Ovary (tissue), 9 donors: ENCODE data around the gene DACT1. TPM values are rescaled to one million over a fixed set of nuclear protein-coding genes. Genes with fewer than 3 reads are reported as not detected.

ENCODE experiments used
- DNase-seq, 5 donors: peaks; one replicate each; pipeline ENCODE4 v3.0.0-alpha.2; 2019 to 2020
- H3K27ac ChIP-seq, 2 donors: fragments of 200-600 bp; one replicate each; pipeline versions ENCODE4 v1.5.1 to v1.8.0; 2019 to 2022
- H3K27me3 ChIP-seq: fragments of 200-600 bp; one replicate; pipeline ENCODE4 v1.8.0; 2022
- H3K36me3 ChIP-seq: fragments of 200-600 bp; sonication (generic); one replicate; pipeline ENCODE4 v1.5.1; 2019
- H3K4me1 ChIP-seq: one replicate; pipeline ENCODE4 v1.8.1; 2013; ENCODE audit warnings: mild to moderate bottlenecking, moderate library complexity; ENCODE audit not compliant: insufficient read depth
- H3K4me3 ChIP-seq: fragments of 200-600 bp; sonication (generic); one replicate; pipeline ENCODE4 v1.5.1; 2017
- H3K9me3 ChIP-seq, 2 donors: fragments of 200-600 bp in 1 of 2; sonication (generic) in 1 of 2; one replicate each; pipeline versions ENCODE4 v1.5.1 to v1.8.1; 2013 to 2019; ENCODE audit warnings: mild to moderate bottlenecking in 1 of 2, moderate library complexity in 1 of 2
- EP300 ChIP-seq: sonication (generic); formaldehyde crosslinking; IDR thresholded peaks from one replicate; pipeline ENCODE4 v1.6.1; 2017; ENCODE audit warnings: antibody characterized with exemption
- POLR2A ChIP-seq: fragments of 450-650 bp; IDR thresholded peaks from one replicate; pipeline ENCODE4 v1.6.1; 2017; ENCODE audit warnings: antibody characterized with exemption, mild to moderate bottlenecking, moderate library complexity
- WGBS, 3 donors: extraction: QIAGEN DNeasy Blood & Tissue Kit in 1 of 3; methylation state at CpG; one replicate each; pipeline versions ENCODE4 v1.1.5 to v1.1.7; 2013 to 2017; 5-methylcytosine and 5-hydroxymethylcytosine counted together
- intact Hi-C, 4 donors: fragments of 100-400 bp; cut with DNase I; formaldehyde crosslinking; loops; one replicate each; pipeline versions ENCODE4 v1.11.0 to v1.15.1; 2022 to 2023
- polyA plus RNA-seq, 2 donors: library from polyadenylated mRNA; stranded (reverse); fragments of 200-250 nt in 1 of 2; fragments of 350-450 nt in 1 of 2; fragmentation: Illumina TruSeq in 1 of 2; extraction: RNeasy Lipid Tissue Mini Kit (QIAGEN cat#74804) in 1 of 2; gene quantifications; one replicate each; pipeline ENCODE4 v1.2.3, GENCODE V29; 2013 to 2014
- total RNA-seq, 7 donors: library from RNA; depleted of rRNA in 2 of 7; stranded (reverse); fragments of >200 nt in 2 of 7; fragmentation: NEBNext Ultra II Directional in 3 of 7; extraction: Animal tissue kit (Norgen Biotek cat#: 25700) in 3 of 7; gene quantifications; one replicate each; pipeline versions ENCODE4 v1.1.0 to v1.2.4, GENCODE V29; 2016 to 2023
- TF ChIP-seq, protein P1 (sequence below), 3 donors: fragments of 450-650 bp in 2 of 3; fragments of 200-600 bp in 1 of 3; IDR thresholded peaks; one replicate each; pipeline versions ENCODE4 v1.5.1 to v1.8.0; 2016 to 2022; ENCODE audit warnings: antibody characterized with exemption in 3 of 3, mild to moderate bottlenecking in 1 of 3
- donor health status: DM: no; HTN: no; CAD: no; lungs with moderate emphysema.
- donor health status: DM: no; HTN: no; CAD: no.
- donor health status: Bipolar disorder and iron deficiency.
- donor health status: DM: yes; HTN: yes; CAD: no.
- donor health status: DM: no; HTN: no; CAD: no.
- donor health status: DM: yes; HTN: yes; CAD: no.

Gene DACT1
- total and polyA plus RNA-seq, 9 donors = 15.5 to 39.3 (median 22.7) TPM

DNA sequence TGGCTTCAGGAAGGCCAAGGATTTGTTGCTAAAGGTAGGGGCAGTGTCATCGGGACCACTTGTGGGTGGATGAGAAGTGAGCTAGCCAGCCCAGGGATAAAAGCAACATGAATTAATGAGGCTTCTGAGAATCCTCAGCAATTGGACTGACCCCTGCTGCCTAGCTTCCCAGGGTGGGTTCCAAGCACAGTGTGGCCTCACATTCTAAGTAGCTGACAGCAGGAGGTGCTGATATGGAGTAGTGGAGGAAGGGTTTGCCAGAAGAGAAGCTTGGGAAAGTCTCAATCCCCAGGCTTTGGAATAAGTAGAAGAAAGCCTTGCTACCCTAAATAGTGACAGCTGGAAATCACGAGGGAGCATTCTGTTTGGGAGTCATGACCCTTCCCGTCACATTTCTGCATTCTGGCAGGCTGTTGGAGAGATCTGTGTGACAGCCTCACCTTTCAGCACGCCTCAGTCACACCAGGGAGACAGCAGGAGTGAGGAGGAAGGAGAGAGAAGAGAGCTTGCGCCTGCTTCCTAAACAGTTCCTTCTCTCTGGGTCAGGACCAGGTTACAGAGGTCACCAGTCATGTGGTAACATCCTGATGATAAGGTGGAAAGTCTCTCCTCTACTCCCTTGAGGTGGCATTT lies 31.2 kb downstream of the DACT1 start:
- intact Hi-C loops = no loop called here

DNA sequence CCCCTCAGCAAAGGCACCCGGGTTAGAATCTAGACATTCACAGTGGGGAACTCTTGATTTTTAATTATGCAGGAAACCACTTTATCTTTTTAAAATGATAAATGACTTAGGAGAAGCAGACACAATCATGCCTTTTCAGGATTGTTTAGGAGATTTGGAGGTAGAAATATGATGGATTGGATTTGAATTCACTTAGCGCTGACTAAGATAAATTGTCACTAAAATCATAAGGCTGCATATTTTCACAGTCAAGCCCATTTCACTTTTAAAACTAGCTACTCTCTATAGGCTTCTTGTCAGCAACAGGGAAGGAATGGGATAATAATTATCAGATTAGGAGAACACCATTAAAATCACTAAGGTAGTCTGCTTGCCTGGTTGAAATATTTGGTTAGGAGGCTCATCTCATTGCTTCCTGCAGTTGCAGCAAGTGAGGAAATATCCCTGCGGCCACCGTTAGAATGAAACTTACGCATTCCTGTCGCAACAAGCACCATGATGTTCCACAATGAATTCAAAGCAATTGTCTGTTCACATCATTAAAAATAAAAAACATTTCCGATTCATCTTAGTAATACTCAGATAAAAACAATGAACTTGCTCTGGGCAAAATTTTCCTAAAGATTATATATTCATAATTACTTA lies 31.9 kb downstream of the DACT1 start:
- Histone ChIP-seq H3K9me3 (no peaks in the 10 kb centered on the region), H3K36me3 (no peaks in the 10 kb centered on the region), H3K27me3 (no peaks in the 10 kb centered on the region), H3K27ac (no peak overlapping the region), H3K4me3 (no peak overlapping the region), H3K4me1 (no peaks in the 10 kb centered on the region)
- WGBS, 3 donors = 88 to 91% (median 90%) methylated on average over 7 of the region's 7 CpGs
- DNase-seq = no peak
- TF ChIP-seq, protein P1, sequence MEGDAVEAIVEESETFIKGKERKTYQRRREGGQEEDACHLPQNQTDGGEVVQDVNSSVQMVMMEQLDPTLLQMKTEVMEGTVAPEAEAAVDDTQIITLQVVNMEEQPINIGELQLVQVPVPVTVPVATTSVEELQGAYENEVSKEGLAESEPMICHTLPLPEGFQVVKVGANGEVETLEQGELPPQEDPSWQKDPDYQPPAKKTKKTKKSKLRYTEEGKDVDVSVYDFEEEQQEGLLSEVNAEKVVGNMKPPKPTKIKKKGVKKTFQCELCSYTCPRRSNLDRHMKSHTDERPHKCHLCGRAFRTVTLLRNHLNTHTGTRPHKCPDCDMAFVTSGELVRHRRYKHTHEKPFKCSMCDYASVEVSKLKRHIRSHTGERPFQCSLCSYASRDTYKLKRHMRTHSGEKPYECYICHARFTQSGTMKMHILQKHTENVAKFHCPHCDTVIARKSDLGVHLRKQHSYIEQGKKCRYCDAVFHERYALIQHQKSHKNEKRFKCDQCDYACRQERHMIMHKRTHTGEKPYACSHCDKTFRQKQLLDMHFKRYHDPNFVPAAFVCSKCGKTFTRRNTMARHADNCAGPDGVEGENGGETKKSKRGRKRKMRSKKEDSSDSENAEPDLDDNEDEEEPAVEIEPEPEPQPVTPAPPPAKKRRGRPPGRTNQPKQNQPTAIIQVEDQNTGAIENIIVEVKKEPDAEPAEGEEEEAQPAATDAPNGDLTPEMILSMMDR (IDR thresholded peaks at IDR 0.05) = no peak
- TF ChIP-seq EP300 = no peak
- no peak for TF ChIP-seq POLR2A
- intact Hi-C loops = no loop called here

More for the DNA sequence above, 31.2 kb downstream of the DACT1 start:
- no peak for TF ChIP-seq EP300
- TF ChIP-seq, protein P1 (IDR thresholded peaks at IDR 0.05) = no peak
- no peak for TF ChIP-seq POLR2A
- H3K36me3 ChIP-seq = no peaks in the 10 kb centered on the region
- no peaks in the 10 kb centered on the region for H3K27me3 ChIP-seq
- no peak overlapping the region for H3K4me3 ChIP-seq
- no peak overlapping the region for H3K27ac ChIP-seq
- H3K9me3 ChIP-seq = no peaks in the 10 kb centered on the region
- WGBS, 3 donors = 82 to 86% (median 84%) methylated on average over 5 of the region's 5 CpGs
- H3K4me1 ChIP-seq = no peaks in the 10 kb centered on the region
- DNase-seq = no peak

DNA sequence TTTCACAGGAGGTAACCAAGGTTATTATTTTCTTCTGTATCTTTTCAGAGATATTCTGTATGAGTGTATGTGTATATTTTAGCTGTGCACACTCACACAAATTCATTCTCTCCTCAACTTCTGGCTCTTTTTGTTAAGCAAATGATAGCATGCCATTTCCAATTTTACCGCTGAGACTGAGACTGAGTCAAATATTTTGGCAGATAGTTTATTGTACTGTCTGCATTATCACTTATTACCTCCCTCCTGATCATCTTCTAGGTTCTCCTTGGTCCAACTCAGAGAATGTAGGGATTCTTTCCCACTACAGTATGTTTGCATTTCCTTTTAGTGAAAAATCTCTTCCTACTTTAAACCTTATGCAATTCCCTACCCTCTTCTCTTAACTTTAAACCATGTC lies 33.3 kb downstream of the DACT1 start:
- H3K4me1 ChIP-seq = no peaks in the 10 kb centered on the region
- H3K4me3 ChIP-seq = no peak overlapping the region
- intact Hi-C loops = no loop called here
- 13 to 61% (median 44%) methylated on average over 1 of the region's 1 CpG for WGBS, 3 donors
- no peak overlapping the region for H3K27ac ChIP-seq
- no peaks in the 10 kb centered on the region for H3K27me3 ChIP-seq
- H3K9me3 ChIP-seq = no peaks in the 10 kb centered on the region
- TF ChIP-seq EP300 = no peak
- TF ChIP-seq POLR2A = no peak
- TF ChIP-seq, protein P1 (IDR thresholded peaks at IDR 0.05) = no peak
- no peaks in the 10 kb centered on the region for H3K36me3 ChIP-seq
- DNase-seq = no peak

GRCh38 chr14:58671436-58671835 lies 33.7 kb downstream of the DACT1 start:
- intact Hi-C loops = no loop called here
- TF ChIP-seq EP300 = no peak
- TF ChIP-seq, protein P1 (IDR thresholded peaks at IDR 0.05) = no peak
- no peak for TF ChIP-seq POLR2A
- H3K36me3 ChIP-seq = no peaks in the 10 kb centered on the region
- no peaks in the 10 kb centered on the region for H3K9me3 ChIP-seq
- no peaks in the 10 kb centered on the region for H3K4me1 ChIP-seq
- H3K27me3 ChIP-seq = no peaks in the 10 kb centered on the region
- WGBS, 3 donors = 77 to 81% (median 81%) methylated on average over 4 of the region's 4 CpGs
- no peak for DNase-seq
- H3K27ac ChIP-seq = no peak overlapping the region
- H3K4me3 ChIP-seq = no peak overlapping the region
